Fibroblast of lung (primary cell): ENCODE results near the gene PAH. TPM values are rescaled to one million over a fixed set of nuclear protein-coding genes. Genes with fewer than 3 reads are reported as not detected.

Experiments used
- DNase-seq, 2 donors: peaks; one replicate each; pipeline versions ENCODE4 v3.0.0 to v3.0.0-alpha.2; 2010; ENCODE audit warnings: low read depth in 2 of 2
- H2AFZ ChIP-seq: 2 replicates; pipeline ENCODE4 v1.5.1; 2012; ENCODE audit warnings: low read length, control low read depth, inconsistent platforms
- H3K27ac ChIP-seq: 2 replicates; pipeline ENCODE4 v1.5.1; 2011; ENCODE audit warnings: low read length, control low read depth; ENCODE audit not compliant: insufficient read depth
- H3K27me3 ChIP-seq: 2 replicates; pipeline ENCODE4 v1.5.1; 2011; ENCODE audit warnings: mild to moderate bottlenecking, low read length; ENCODE audit not compliant: control insufficient read depth, insufficient read depth
- H3K36me3 ChIP-seq: 2 replicates; pipeline ENCODE4 v1.5.1; 2011; ENCODE audit warnings: low read length; ENCODE audit not compliant: control insufficient read depth, insufficient read depth
- H3K4me1 ChIP-seq: 2 replicates; pipeline ENCODE4 v1.5.1; 2011; ENCODE audit warnings: low read length; ENCODE audit not compliant: control insufficient read depth, insufficient read depth; ENCODE audit errors: extremely low read depth
- H3K4me2 ChIP-seq: 2 replicates; pipeline ENCODE4 v1.5.1; 2011; ENCODE audit warnings: low read length, control low read depth; ENCODE audit not compliant: insufficient read depth; ENCODE audit errors: extremely low read depth
- H3K4me3 ChIP-seq, 4 experiments: fragments of 200-600 bp in 1 of 4; sonication (generic) in 1 of 4; replicated peaks in 1 of 4; 2 replicates each; pipeline ENCODE4 v1.5.1; 2011 to 2016; ENCODE audit warnings: low read length in 4 of 4, low read depth in 3 of 4, mild to moderate bottlenecking in 3 of 4, control low read depth in 2 of 4, inconsistent platforms in 1 of 4, mixed read lengths in 1 of 4; ENCODE audit not compliant: insufficient read depth in 1 of 4; ENCODE audit errors: control extremely low read depth in 1 of 4
- H3K79me2 ChIP-seq: 2 replicates; pipeline ENCODE4 v1.5.1; 2012; ENCODE audit warnings: mild to moderate bottlenecking, low read length, inconsistent platforms; ENCODE audit not compliant: control insufficient read depth, insufficient read depth
- H3K9ac ChIP-seq: 2 replicates; pipeline ENCODE4 v1.5.1; 2011; ENCODE audit warnings: mild to moderate bottlenecking, low read length, control low read depth; ENCODE audit not compliant: insufficient read depth
- H3K9me3 ChIP-seq: 2 replicates; pipeline ENCODE4 v1.5.1; 2012; ENCODE audit warnings: low read depth, low read length; ENCODE audit not compliant: control insufficient read depth, insufficient read depth
- H4K20me1 ChIP-seq: 2 replicates; pipeline ENCODE4 v1.5.1; 2011; ENCODE audit warnings: low read length; ENCODE audit not compliant: control insufficient read depth, insufficient read depth; ENCODE audit errors: extremely low read depth
- EZH2 ChIP-seq: IDR thresholded peaks from 2 replicates; pipeline ENCODE4 v1.5.1; 2012; ENCODE audit warnings: low read length, control low read depth, mild to moderate bottlenecking; ENCODE audit errors: missing control alignments
- polyA plus RNA-seq, 2 donors: library from polyadenylated mRNA; depleted of rRNA in 1 of 2; stranded (reverse) in 1 of 2; unstranded in 1 of 2; fragments of >200 nt; gene quantifications; 2 replicates each; pipeline ENCODE4 v1.2.1, GENCODE V29; 2011 to 2012; ENCODE audit warnings: missing spikeins in 1 of 2
- total RNA-seq: library from RNA; depleted of rRNA; stranded (reverse); fragments of >200 nt; gene quantifications from 2 replicates; pipeline ENCODE4 v1.2.1, GENCODE V29; 2014
- TF ChIP-seq, protein P1 (sequence below), 2 donors: IDR thresholded peaks in 1 of 2; conservative IDR thresholded peaks in 1 of 2; 1 replicate in 1 of 2; 2 replicates in 1 of 2; pipeline ENCODE4 v1.5.1; 2011 to 2012; ENCODE audit warnings: low read length in 2 of 2, control low read depth in 1 of 2, inconsistent platforms in 1 of 2, low read depth in 1 of 2, mild to moderate bottlenecking in 1 of 2

Gene PAH
- total and polyA plus RNA-seq, 2 donors (not counting 1 experiment from before 2014, with no cell fraction given): not detected

DNA sequence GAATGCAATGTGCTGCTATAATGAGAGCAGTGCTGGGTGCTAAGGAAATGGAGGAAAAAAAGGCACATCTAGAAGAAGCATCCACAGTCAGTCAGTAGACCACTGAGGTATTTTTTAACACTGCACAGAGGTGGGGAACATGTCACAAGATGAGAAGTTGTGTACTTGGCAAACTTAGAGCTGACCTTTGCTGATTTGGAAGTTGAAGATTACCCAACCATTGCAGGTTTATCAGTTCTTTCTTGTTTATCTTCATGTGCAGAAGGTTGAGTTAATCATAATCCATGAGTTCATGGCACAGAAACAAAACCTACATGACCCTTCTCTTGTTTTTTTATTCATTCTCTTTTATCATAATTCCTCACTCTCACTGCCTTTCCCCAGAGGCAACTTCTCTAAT is 3.2 kb upstream of the PAH start:
- no peak overlapping the region for H3K4me3 ChIP-seq
- TF ChIP-seq EZH2: no peak
- TF ChIP-seq, protein P1, sequence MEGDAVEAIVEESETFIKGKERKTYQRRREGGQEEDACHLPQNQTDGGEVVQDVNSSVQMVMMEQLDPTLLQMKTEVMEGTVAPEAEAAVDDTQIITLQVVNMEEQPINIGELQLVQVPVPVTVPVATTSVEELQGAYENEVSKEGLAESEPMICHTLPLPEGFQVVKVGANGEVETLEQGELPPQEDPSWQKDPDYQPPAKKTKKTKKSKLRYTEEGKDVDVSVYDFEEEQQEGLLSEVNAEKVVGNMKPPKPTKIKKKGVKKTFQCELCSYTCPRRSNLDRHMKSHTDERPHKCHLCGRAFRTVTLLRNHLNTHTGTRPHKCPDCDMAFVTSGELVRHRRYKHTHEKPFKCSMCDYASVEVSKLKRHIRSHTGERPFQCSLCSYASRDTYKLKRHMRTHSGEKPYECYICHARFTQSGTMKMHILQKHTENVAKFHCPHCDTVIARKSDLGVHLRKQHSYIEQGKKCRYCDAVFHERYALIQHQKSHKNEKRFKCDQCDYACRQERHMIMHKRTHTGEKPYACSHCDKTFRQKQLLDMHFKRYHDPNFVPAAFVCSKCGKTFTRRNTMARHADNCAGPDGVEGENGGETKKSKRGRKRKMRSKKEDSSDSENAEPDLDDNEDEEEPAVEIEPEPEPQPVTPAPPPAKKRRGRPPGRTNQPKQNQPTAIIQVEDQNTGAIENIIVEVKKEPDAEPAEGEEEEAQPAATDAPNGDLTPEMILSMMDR (conservative IDR thresholded peaks at IDR 0.05 in 1 of 2, IDR thresholded peaks at IDR 0.05 in 1 of 2; ENCODE audit: low read depth in 1 of 2, low read length in 2 of 2): no peak
- no peaks in the 10 kb centered on the region for H3K27me3 ChIP-seq
- no peak overlapping the region for H3K9ac ChIP-seq
- H3K79me2 ChIP-seq: no peaks in the 10 kb centered on the region
- H3K4me1 ChIP-seq: no peaks in the 10 kb centered on the region
- no peak overlapping the region for H3K4me2 ChIP-seq
- H4K20me1 ChIP-seq: no peaks in the 10 kb centered on the region
- H3K27ac ChIP-seq: no peak overlapping the region
- H3K36me3 ChIP-seq: no peaks in the 10 kb centered on the region
- no peak for DNase-seq
- no peaks in the 10 kb centered on the region for H3K9me3 ChIP-seq
- H2AFZ ChIP-seq: no peak overlapping the region

DNA sequence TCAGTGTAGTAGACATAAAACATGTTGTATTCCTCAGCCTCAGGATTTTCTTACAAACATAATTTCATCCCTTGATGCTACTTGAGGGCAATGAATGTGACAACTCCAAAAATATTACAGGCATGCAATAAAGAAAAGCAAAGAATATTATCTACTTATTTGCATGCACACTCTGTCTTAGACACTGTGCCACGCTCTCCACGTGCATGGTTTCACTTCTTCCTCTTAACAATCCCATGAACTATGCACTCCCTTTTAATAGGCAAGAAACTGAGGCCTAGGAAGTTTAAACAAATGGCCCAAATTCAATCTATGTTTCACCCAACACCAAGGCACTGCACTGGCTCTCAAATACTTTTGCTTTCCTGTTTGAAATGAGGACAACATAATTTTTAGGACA is 1.8 kb upstream of the PAH start:
- Histone ChIP-seq H3K27ac (no peak overlapping the region), H3K36me3 (no peaks in the 10 kb centered on the region), H3K79me2 (no peaks in the 10 kb centered on the region), H3K27me3 (no peaks in the 10 kb centered on the region), H4K20me1 (no peaks in the 10 kb centered on the region), H3K9ac (no peak overlapping the region), H3K4me3 (no peak overlapping the region), H3K4me1 (no peaks in the 10 kb centered on the region), H3K4me2 (no peak overlapping the region), H2AFZ (no peak overlapping the region), H3K9me3 (no peaks in the 10 kb centered on the region)
- no peak for DNase-seq
- TF ChIP-seq EZH2: no peak
- TF ChIP-seq, protein P1 (conservative IDR thresholded peaks at IDR 0.05 in 1 of 2, IDR thresholded peaks at IDR 0.05 in 1 of 2; ENCODE audit: low read depth in 1 of 2, low read length in 2 of 2): no peak

DNA sequence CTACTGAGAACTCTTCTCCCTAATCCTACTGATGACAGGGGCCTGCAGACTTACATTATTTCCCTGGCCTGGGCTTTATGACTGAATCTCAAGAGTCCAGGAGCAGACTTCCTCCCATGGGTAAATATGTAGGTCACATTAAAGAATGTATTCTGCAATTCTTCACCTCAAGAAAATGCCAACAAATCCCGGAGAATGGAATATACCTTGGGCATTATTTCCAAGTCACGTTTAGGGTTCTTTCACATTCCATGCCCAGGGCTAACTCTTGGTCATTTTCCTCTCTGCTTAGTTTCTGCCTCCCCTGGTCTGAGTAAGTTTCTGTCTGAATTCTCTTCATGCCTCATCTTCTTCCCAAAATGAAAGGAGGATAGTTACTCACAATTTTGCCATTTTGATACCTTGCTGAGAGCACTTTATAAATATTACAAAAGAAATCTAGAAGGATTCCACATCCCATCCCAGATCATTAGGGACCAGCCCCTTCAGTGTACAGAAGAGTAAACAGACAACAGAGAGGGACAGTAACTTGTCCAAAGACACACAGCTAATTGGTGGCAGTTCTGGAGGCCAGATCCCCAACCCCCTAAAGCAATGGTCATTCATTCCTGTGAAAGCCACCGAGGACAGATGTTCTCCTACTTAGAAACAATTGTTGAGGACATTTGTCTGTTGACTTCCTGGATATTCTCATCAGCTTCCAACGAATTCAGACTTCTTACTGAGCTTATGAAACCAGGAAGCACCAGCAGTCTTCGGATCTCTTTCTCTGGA is 605 bp downstream of the PAH start:
- H2AFZ ChIP-seq: no peak overlapping the region

More for the DNA sequence above, 605 bp downstream of the PAH start:
- H3K36me3 ChIP-seq: no peaks in the 10 kb centered on the region
- H3K27ac ChIP-seq: no peak overlapping the region
- H3K27me3 ChIP-seq: no peaks in the 10 kb centered on the region
- H3K9ac ChIP-seq: no peak overlapping the region
- no peaks in the 10 kb centered on the region for H3K4me1 ChIP-seq
- H4K20me1 ChIP-seq: no peaks in the 10 kb centered on the region
- DNase-seq: no peak
- no peaks in the 10 kb centered on the region for H3K79me2 ChIP-seq
- no peaks in the 10 kb centered on the region for H3K9me3 ChIP-seq
- H3K4me2 ChIP-seq: no peak overlapping the region
- TF ChIP-seq, protein P1 (conservative IDR thresholded peaks at IDR 0.05 in 1 of 2, IDR thresholded peaks at IDR 0.05 in 1 of 2; ENCODE audit: low read depth in 1 of 2, low read length in 2 of 2): no peak
- TF ChIP-seq EZH2: no peak
- H3K4me3 ChIP-seq: no peak overlapping the region
